ENCODE measurements around the gene TNKS1BP1. TPM values are rescaled to one million over a fixed set of nuclear protein-coding genes. Genes with fewer than 3 reads are reported as not detected.

Gene TNKS1BP1
- total RNA-seq, 1 experiment from 2014 or later, result 94.6 TPM

GRCh38 chr11:57327721-57328120 is 3.0 kb upstream of the TNKS1BP1 start:
- no TSS peak for BruUV-seq (replicated peaks)
- DNase-seq (ENCODE audit: low read depth, low spot score) (no peak), ATAC-seq (no peak)
- H3K4me3 ChIP-seq (ENCODE audit: low read depth in 2 of 2, low read length in 2 of 2), result no peak overlapping the region
- H3K36me3 ChIP-seq (ENCODE audit: control insufficient read depth, insufficient read depth, low read length), result peaks cover 16% of the 10 kb centered on the region; the same call in 1 of the 2 replicates
- H3K27ac ChIP-seq (ENCODE audit: low read length), result no peak overlapping the region
- POLR2A ChIA-PET, result no interaction called here
- in situ Hi-C loops (cut with HindIII; ENCODE audit: low pct_unique_long_range_greater_than_20kb, low sequenced_read_pairs), result no loop called here
- CTCF ChIA-PET, result no interaction called here
- peaks cover 22% of the 10 kb centered on the region for H3K4me1 ChIP-seq (ENCODE audit: control insufficient read depth, insufficient read depth, low read length)
- TF ChIP-seq TCF7L2 (IDR thresholded peaks at IDR 0.05; ENCODE audit: low read depth, low read length) (no peak), CTCF (IDR thresholded peaks at IDR 0.05) (no peak), POLR2AphosphoS5 (IDR thresholded peaks at IDR 0.05; ENCODE audit: low read depth, low read length) (no peak), REST (IDR thresholded peaks at IDR 0.05; ENCODE audit: insufficient read depth in 1 of 2, low read depth in 2 of 2, low read length in 1 of 2) (no peak), SIN3A (IDR thresholded peaks at IDR 0.05; ENCODE audit: borderline replicate concordance, insufficient read depth, low read depth, low read length) (no peak)
- intact Hi-C loops (cut with micrococcal nuclease; ENCODE audit: unreplicated experiment), result no loop called here
- H3K9me3 ChIP-seq (ENCODE audit: control insufficient read depth, insufficient read depth, low read depth, low read length), result no peaks in the 10 kb centered on the region
- no peaks in the 10 kb centered on the region for H3K27me3 ChIP-seq (ENCODE audit: control insufficient read depth, insufficient read depth, low read length)

GRCh38 chr11:57325735-57326048 is 940 bp upstream of the TNKS1BP1 start:
- no peak for DNase-seq (ENCODE audit: low read depth, low spot score)
- H3K36me3 ChIP-seq (ENCODE audit: control insufficient read depth, insufficient read depth, low read length), result peaks cover 14% of the 10 kb centered on the region; the same call in 1 of the 2 replicates
- H3K4me3 ChIP-seq (ENCODE audit: low read depth in 2 of 2, low read length in 2 of 2), result peak overlapping the region; percentile 56 to 71
- BruUV-seq (replicated peaks), result no TSS peak
- POLR2A ChIA-PET, result interaction anchor here (0.8 kb wide), 1 partner anchor 9 kb away, joined by 3 read pairs; no protein-coding TSS in a partner anchor
- peaks cover 39% of the 10 kb centered on the region for H3K4me1 ChIP-seq (ENCODE audit: control insufficient read depth, insufficient read depth, low read length)
- no peaks in the 10 kb centered on the region for H3K9me3 ChIP-seq (ENCODE audit: control insufficient read depth, insufficient read depth, low read depth, low read length)
- ATAC-seq, result peak; percentile 21; the same call in 1 of the 2 replicates
- intact Hi-C loops (cut with micrococcal nuclease; ENCODE audit: unreplicated experiment), result no loop called here
- in situ Hi-C loops (cut with HindIII; ENCODE audit: low pct_unique_long_range_greater_than_20kb, low sequenced_read_pairs), result no loop called here
- H3K27ac ChIP-seq (ENCODE audit: low read length), result peak overlapping the region; percentile 95
- CTCF ChIA-PET, result interaction anchor here (0.6 kb wide), 1 partner anchor 319 kb away, joined by 4 read pairs; no protein-coding TSS in a partner anchor
- TF ChIP-seq REST (IDR thresholded peaks at IDR 0.05; ENCODE audit: insufficient read depth in 1 of 2, low read depth in 2 of 2, low read length in 1 of 2) (no peak), TCF7L2 (IDR thresholded peaks at IDR 0.05; ENCODE audit: low read depth, low read length) (no peak), POLR2AphosphoS5 (IDR thresholded peaks at IDR 0.05; ENCODE audit: low read depth, low read length) (no peak), CTCF (IDR thresholded peaks at IDR 0.05) (no peak), SIN3A (IDR thresholded peaks at IDR 0.05; ENCODE audit: borderline replicate concordance, insufficient read depth, low read depth, low read length) (no peak)
- no peaks in the 10 kb centered on the region for H3K27me3 ChIP-seq (ENCODE audit: control insufficient read depth, insufficient read depth, low read length)
